ENCODE data around the gene GPER1.
"Not testable (repeated sequence)": the region's sequence is repeated elsewhere in the genome, so short reads cannot be mapped to it uniquely, and the experiment has no call there.

GPER1 gene

DNA sequence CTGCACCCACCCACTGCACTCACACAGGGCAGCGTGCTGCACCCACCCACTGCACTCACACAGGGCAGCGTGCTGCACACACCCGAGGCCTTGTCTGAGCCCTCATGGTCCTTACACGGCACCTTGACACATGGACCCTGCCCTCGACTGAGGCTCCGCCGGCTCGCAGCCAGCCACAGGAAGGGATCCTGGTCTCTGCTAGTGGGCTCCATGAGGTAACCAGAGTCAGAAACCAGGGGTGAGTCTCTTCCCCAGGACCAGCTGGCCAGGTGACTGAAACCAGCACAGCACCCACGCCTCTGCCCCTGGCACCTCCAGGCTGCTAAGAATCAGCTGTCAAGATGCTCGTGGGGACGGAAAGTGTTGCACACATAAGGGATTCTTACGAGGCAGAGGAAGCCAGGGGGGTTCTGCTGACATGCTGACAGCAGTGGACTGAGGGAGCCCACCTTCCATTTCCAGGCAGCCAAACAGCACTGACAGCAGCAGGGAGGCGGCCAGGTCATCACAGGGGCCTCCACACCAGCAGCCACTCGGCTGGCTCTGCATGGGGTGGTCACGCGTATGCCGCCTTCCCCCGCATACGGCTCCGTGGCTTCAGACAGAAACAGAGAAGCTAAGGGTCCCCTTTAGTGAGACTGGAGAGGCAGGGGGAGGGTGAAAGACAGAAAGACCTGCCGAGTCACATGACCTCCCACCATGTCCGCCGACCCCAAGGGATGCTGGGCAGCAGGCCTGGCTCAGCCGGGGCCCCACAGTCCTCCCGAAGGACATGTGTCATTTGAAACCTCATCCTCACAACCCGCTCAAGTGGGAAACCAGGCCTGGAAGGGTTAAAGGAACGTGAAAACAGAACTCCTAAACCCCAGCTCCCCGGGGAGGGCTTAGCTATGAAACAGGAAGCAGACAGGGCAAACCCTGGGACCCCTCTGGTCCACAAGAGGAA is 34.2 kb downstream of the GPER1 start:
- DNase-seq = no peak

DNA sequence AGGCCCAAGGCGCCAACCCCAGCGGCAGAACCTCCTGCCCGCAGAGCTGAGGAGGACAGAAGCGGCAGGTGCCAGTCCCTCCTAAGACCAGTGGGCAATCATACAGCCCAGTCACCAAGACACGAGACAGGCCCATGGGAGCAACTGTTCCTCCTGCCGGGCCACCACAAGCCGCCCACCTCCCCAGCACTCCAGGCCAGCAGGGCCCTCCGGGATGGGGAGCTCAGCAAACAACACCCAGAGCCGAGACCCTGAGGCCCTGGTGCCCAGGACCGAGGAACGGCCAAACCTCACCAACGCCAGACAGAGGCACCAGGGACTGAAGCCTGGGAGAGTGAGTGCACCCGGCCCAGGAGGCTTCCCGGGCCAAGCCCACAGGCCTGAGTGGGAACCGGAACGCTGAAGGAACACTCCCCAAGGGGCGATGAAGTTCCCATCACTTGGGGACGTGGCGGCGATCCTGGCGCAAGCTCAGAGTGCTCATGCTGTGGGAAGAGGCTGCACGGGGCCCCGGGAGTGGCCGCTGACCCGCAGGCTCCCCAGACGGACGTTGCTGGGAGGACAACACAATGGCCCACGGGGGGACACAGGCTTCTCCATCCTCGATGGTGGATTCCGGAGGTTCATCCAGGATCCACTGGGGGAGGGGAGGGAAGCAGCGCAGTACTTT is 35.1 kb downstream of the GPER1 start:
- DNase-seq = no peak

DNA sequence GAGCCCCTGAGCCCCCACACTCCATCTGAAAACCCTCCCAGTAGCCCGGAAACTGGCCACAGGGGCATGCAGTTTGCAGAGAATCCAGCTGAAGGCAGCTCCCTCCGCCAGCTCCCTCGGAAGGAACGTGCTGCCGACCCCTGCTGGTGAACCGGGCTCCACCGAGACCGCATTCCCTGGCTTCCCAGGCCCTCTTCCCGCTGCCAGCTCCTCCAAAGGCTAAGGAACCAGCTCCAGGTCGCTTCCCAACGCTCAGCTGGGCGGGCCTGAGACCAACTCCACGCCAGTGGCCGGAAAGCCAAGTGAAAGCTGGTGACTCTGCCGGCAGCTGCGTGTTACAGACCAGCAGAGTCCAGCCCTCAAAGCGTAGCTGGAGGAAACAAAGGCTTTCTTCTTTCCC is 35.8 kb downstream of the GPER1 start:
- no peak for DNase-seq

DNA sequence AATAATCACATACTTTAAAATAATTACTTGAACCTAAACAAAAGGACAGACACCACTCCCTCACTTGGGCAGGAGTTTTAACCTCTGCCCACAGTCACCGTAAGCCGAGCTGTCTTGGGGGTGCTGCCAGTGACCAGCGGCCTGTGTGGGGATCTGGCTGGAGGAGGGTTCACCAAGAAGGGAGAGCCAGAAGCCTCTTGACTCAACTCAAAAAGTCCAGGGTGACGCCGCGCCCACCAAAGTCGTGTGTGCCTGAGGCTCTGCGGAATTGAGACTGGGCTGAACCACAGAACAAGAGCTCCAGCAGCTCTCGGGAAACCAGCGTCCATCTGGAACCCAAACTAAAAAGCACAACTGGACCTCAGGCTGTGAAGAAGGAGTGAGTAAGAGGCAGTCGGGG is 36.3 kb downstream of the GPER1 start:
- no peak for DNase-seq

DNA sequence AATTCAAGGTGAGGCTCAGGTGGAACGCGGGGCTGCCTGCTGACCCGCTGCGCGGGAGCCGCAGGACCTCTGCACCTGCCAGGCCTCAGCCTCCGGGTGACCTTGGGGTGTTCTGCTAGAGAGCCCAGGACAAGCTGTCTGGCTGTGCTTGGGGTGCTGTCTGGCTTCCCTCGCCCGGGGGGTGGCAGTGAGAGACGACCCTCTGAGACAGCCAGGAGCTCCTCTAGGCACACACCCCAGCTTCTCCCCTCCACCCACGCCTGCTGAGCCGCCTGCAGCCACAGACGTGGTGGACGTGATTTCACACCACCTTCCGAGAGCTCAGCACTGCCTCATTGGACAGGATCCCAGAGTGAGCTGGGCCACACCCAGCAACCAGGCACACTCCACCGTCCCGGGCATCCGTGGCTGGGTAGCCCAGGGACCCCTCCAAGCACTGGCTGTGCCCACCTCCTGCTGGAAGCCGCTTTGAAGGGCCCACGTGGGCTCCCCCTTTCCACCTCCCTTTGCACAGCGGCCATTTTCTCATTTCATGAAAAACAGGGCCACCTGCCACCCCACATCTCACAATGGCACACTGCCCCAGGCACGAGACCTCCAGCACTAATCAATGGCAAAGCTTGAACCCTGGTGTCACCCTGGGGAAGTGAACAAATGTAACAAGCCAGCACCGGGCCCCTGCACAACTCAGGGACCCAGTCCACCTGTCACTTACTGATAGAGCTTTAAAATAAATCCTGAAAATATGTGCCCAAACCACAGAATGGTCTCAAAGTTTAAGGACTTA is 37.1 kb downstream of the GPER1 start:
- DNase-seq = no peak

DNA sequence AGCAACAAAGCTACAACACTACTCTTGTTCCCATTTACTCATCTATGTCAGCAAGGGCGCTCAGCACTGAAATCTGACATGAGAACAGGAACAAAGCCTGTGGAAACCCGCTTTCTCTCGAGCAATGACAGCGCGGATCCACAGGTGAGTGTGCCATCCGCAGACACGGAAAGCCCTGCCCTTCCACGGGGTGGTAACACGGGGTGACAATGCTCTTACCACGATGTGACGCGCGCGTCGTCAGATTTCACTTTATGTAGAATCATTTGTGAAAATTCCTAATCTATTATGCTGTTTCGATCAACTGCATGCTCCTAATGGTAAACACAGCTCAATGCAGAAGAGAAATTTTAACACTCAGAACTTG is 37.7 kb downstream of the GPER1 start:
- DNase-seq = no peak

DNA sequence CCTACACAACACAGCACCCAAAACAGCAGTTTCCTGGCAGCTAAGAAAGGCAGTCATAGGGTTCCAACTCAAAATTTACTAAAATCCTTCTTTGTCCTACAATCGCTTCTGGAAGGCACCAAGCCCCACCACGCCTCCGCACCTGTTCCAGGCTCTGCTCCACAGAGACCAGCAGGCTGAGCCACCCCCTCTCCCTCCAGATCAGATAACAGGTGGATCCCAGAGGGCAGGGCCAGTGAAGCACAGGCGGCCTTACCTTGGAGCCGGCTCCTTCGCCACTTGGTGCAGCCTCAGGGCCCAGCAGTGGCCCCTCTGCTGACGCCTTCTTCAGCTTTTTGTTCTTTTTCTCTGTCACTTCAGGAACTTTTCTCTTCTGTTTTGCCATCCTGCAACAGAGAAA is 39.1 kb downstream of the GPER1 start:
- no peak for DNase-seq

DNA sequence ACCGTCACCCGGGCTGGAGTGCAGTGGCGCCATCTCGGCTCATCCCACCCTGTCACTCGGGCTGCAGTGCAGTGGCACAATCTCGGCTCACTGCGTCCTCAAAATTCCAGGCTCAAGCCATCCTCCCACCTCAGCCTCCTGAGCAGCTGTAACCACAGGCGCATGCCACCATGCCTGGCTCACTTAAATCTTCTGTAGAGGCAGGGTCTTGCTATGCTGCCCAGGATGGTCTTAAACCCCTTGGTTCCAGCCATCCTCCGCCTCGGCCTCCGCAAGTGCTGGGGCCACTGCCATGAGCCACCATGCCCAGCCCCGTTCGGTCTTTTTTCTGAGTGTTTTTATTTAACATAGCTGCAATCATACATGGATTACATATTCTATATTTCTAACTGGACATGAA is 41.5 kb downstream of the GPER1 start:
- DNase-seq = no peak

DNA sequence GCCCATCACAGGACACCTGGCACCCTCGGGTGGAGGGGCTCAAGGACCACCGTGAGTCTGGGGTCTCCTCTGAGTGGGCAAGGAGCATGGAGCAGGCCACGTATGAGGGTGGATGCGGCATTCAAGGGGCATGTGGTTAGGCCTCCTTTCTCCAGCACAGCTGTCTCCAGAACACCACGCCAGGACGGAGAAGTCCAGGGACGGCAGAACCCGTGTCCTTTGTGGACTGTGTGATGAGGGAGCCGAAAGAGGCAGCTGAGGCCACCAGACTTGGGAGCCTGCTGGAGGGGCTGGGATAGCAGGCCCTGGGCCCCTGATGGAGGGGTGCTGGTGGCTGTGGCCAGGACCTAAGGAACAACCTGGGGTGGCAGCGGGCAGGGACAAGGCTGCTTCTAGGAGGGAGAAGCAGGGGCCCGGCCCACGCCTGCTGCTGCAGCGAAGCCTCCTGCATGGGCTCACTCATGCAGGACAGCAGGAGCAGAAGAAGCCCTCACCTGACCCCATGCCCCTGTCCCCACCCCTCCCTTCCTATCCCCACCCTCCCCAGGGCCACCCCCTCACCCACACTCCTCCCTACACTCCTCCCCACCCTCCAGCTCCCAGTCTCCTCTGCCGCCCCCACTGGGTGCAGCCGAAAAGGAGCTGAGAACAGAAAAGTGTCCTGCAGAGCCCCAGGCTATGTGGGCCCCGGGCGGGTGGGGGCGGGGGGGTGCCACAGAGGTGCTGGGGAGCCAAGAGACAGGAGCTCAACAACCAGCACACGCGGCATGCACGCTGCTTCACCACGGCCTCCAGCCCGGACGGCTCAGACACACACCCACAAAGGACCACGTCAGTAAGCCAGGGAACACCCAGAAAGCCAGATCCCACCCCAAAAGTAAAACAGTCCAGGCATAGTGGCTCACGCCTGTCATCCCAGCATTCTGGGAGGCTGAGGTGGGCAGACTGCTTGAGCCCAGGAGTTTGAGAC is 42.4 kb downstream of the GPER1 start:
- DNase-seq = no peak

DNA sequence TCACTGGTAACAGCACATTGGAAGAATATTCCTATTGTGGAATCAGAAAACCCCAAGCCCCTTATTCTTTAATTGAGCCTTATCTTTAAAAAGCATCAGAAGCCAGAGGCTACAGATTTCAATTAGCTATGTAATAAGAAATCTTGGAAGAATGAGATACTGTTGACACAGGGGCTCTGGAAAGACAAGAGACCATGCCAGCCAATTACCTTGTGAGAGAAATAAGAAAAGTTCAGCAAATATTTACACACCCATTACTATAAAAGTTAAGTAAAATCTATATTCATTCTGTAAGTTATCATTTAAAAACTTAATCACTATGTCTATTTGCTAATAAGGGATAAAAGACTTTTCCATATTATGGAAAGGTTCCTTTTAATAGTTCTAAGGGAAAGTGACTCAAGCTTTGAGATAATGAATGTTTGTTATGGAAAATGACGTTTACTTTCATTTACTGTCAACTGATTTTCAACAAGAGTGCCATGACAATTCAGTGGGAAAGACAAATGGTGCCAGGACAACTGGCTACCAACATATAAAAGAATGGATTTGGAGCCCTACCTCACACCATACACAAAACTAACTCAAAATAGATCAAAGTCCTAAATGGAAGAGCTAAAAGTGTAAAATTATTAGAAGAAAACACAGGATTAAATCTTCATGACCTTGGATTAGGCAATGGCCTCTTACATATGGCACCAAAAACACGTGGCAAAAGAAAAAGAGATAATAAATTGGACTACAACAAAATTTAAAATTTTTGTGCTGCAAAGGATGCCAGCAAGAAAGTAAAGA is 43.8 kb downstream of the GPER1 start:
- DNase-seq = no peak

DNA sequence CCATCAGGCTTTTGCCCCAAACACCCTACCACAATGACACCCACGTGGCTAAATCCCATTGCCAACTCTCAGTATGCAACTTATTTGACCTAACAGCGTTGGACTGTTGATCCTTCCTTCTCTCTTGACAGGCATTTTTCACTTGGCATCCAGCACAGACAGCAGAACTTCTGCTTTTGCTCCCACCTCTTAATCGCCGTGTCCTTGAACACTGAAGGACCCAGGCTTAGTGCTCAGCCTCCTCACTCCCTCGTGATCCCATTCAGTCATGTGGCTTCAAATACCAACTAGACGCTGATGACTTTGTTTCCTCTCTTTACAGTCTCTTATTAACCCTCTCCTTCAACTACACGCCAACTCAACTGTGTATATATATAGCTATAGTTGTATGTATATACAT is 47.0 kb downstream of the GPER1 start:
- no peak for DNase-seq

DNA sequence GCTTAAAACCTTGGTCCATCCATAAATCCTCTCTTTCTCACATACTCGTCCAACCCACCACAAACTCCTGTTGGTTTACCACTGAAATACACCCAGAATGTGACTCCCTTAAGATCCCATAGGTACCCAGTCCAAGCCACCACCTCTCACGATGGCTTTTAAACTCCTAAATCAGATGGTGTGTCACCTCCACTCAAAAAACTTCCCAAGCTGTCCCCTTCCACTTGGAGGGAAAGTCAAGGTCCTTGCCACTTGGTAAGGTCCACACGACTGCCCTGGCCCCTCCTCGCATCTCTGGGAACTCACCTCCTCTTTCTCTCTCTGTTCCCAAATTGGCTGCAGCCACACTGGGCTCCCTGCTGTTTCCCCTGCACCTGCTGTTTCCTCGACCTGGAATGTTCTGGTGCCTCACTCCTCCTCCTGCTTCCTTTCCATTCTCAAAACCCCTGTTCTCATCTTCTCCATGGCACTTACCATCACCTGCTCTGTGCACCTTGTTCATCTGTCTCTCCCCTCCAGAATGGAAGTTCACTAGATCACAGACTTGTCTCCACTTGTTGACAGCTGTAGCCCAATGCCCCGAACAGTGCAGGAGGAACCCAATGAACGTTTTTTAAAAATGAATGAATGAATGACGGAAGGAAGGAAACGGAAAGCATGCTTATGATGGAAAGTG is 49.1 kb downstream of the GPER1 start:
- DNase-seq = no peak

DNA sequence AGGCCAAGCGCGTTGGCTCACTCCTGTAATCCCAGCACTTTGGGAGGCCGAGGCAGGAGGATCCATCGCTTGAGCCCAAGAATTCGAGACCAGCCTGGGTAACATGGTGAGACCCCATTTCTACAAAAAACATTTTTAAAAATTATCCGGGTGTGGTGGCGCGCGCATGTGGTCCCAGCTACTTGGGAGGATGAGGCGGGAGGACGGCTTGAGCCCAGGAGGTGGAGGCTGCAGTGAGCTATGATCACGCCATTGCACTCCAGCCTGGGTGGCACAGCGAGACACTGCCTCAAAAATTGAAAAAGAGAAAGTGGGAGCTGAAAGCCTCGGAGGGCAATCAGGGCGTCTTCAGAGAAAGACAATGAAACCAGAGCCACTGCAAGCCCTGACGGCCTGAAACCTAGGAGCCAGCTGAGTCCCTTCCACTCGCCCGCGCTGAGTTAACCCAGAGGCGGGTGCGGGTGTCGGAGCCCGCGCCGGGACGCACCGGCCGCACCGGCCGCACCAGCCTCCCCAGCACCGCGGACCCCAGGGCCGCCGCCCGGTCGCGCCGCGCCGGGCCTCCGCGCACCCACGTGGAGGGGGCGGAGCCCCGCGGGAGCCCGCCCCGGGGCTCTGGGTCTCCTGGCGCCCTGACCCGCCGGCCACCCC is 49.7 kb downstream of the GPER1 start:
- no peak for DNase-seq

DNA sequence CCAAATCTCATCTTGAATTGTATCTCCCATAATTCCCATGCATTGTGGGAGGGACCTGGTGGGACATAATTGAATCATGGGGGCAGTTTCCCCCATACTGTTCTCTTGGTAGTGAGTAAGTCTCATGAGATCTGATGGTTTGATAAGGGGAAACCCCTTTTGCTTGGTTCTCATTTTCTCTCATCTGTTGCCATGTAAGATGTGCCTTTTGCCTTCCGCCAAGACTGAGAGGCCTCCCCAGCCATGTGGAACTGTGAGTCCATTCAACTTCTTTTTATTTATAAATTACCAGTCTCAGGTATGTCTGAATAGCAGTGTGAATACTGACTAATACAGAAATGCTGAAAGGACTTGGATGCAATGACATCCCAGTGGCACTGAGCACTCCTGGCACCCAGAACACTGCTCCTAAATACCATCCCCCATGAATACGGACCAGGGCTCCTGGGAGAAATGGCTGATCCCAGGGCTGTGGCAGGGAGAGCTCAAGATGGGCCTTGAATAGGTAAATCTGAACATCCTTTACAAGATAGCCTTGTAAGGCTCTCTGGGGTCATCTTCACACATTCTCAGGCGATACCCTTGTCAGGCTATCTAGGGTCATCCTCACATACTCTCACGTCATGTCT is 52.7 kb downstream of the GPER1 start:
- no peak for DNase-seq

DNA sequence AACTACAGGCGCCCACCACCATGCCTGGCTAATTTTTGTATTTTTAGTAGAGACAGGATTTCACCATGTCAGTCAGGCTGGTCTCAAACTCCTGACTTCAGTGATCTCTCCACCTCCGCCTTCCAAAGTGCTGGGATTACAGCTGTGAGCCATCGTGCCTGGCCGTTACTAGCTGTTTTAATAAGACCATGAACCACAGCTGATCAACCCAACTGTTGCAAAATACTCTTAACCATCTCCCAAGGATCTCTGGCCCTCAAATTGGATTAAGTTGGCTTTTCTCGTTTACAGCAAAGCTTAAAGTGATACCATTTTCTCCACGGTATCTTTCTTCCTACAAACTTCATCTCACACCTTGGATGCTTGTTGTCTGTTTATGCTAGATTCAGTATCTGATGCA is 53.7 kb downstream of the GPER1 start:
- DNase-seq = no peak

DNA sequence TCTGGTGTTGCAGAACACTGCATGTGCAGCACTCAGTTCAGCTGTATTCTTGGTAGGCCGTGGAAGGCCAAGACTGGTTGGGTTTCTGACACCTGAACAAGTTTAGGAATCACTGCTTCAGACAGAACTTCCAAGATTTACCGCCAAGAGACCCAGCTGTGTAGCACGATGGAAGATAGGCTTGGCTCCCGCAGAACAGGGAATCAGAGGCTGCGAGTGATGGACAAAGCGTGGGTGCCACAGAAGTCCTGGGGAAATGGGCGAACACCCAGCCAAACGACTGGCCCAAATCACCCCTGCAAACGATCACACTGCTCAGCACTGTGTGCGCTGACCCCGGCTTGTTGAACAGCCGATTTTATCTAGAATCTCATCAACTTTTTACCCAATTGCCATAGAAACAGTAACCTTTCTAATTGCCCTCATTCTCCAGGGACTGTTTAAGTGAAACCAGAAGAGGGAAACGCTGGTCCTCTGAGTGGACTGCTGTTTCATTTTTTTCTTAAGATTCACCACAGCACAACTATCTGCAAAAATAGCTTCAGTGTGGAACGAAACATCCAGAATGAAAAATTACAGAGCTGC is 54.2 kb downstream of the GPER1 start:
- DNase-seq = no peak

DNA sequence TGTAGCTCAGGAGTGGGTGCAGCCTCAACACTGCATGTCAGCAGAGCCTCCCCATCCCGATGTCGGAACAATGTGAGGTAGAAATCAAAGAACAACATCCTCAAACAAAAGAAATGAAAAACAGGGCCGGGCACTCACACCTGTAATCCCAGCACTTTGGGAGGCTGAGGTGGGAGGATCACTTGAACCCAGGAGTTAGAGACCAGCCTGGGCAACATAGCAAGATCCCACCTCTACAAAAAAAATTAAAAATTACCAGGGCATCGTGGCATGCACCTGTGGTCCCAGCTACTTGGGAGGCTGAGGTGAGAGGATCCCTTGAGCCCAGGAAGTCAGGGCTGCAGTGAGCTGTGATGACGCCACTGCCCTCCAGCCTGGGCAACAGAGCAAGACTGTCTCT is 55.1 kb downstream of the GPER1 start:
- DNase-seq = not testable (repeated sequence)
